T-cell (primary cell): Measurements from ENCODE around the gene IQGAP3. TPM values are rescaled to one million over a fixed set of nuclear protein-coding genes. Genes with fewer than 3 reads are reported as not detected.
"Not testable (repeated sequence)": the region's sequence is repeated elsewhere in the genome, so short reads cannot be mapped to it uniquely, and the experiment has no call there.

ENCODE experiments used
- ATAC-seq, 4 experiments: fragments of 200-7000 bp in 3 of 4; fragments of 150-1000 bp in 1 of 4; cut with Tn5 transposase; replicated peaks in 1 of 4; 1 replicate in 3 of 4; 2 replicates in 1 of 4; pipeline ENCODE4 v1.10.0; 2021; ENCODE audit warnings: moderate library complexity in 3 of 4, mild to moderate bottlenecking in 2 of 4, moderate number of reproducible peaks in 1 of 4
- CTCF ChIA-PET, 2 donors: fragments of 300-600 bp; sonication (Branson Sonifier 250); formaldehyde crosslinking; loops; one replicate each; lab custom pipeline; 2022; ENCODE audit warnings: antibody characterized with exemption in 2 of 2; lab: Charles Lee
- POLR2A ChIA-PET, 2 donors: fragments of 300-600 bp; sonication (Branson Sonifier 250); formaldehyde crosslinking; loops; one replicate each; lab custom pipeline; 2022; ENCODE audit warnings: antibody characterized with exemption in 2 of 2; lab: Charles Lee
- DNase-seq, 35 experiments: peaks; one replicate each; pipeline versions ENCODE4 v3.0.0 to v3.0.0-alpha.2; 2013 to 2023
- H3K27ac ChIP-seq: one replicate; pipeline ENCODE4 v1.5.1; 2013; ENCODE audit warnings: low read length
- H3K27me3 ChIP-seq, 2 experiments: replicated peaks in 1 of 2; 1 replicate in 1 of 2; 2 replicates in 1 of 2; pipeline versions ENCODE4 v1.6.1 to v1.7.0; 2013; ENCODE audit warnings: low read length in 1 of 2, mixed read lengths in 1 of 2; ENCODE audit not compliant: control insufficient read depth in 2 of 2, insufficient read depth in 2 of 2; ENCODE audit errors: extremely low read depth in 1 of 2
- H3K36me3 ChIP-seq, 2 donors: 1 replicate in 1 of 2; 2 replicates in 1 of 2; pipeline versions ENCODE4 v1.6.1 to v1.7.0; 2013; ENCODE audit warnings: low read length in 1 of 2; ENCODE audit not compliant: control insufficient read depth in 2 of 2, insufficient read depth in 1 of 2; ENCODE audit errors: extremely low read depth in 1 of 2
- H3K4me1 ChIP-seq, 2 experiments: 1 replicate in 1 of 2; 2 replicates in 1 of 2; pipeline versions ENCODE4 v1.6.1 to v1.7.0; 2013; ENCODE audit warnings: low read length in 2 of 2, mixed read lengths in 1 of 2; ENCODE audit not compliant: insufficient read depth in 2 of 2, control insufficient read depth in 1 of 2; ENCODE audit errors: extremely low read depth in 1 of 2
- H3K4me3 ChIP-seq, 2 donors: 1 replicate in 1 of 2; 2 replicates in 1 of 2; pipeline versions ENCODE4 v1.5.1 to v1.7.0; 2013; ENCODE audit warnings: mild to moderate bottlenecking in 2 of 2, low read length in 1 of 2, moderate library complexity in 1 of 2; ENCODE audit not compliant: control insufficient read depth in 1 of 2; ENCODE audit errors: extremely low read depth in 1 of 2
- H3K9me3 ChIP-seq: 2 replicates; pipeline ENCODE4 v1.7.0; 2013
- H3K27ac Mint-ChIP-seq, 2 donors: one replicate each; pipeline ENCODE4 v1.8.0; 2020 to 2021; ENCODE audit warnings: mild to moderate bottlenecking in 2 of 2, mixed read lengths in 2 of 2
- H3K27me3 Mint-ChIP-seq, 2 donors: one replicate each; pipeline ENCODE4 v1.8.0; 2021 to 2022; ENCODE audit warnings: mixed read lengths in 2 of 2
- H3K36me3 Mint-ChIP-seq: one replicate; pipeline ENCODE4 v1.8.0; 2021; ENCODE audit warnings: mixed read lengths
- H3K4me1 Mint-ChIP-seq, 3 donors: one replicate each; pipeline ENCODE4 v1.8.0; 2020 to 2022; ENCODE audit warnings: mixed read lengths in 3 of 3, mild to moderate bottlenecking in 1 of 3
- H3K4me3 Mint-ChIP-seq, 3 donors: one replicate each; pipeline ENCODE4 v1.8.0; 2020 to 2022; ENCODE audit warnings: mild to moderate bottlenecking in 3 of 3, mixed read lengths in 3 of 3, moderate library complexity in 3 of 3
- H3K9me3 Mint-ChIP-seq, 3 donors: one replicate each; pipeline ENCODE4 v1.8.0; 2020 to 2022; ENCODE audit warnings: mixed read lengths in 3 of 3
- WGBS: methylation state at CpG from one replicate; pipeline ENCODE4 v1.1.5; 2013; ENCODE audit warnings: missing lambda C conversion rate; ENCODE audit not compliant: insufficient coverage; 5-methylcytosine and 5-hydroxymethylcytosine counted together
- total RNA-seq, 35 experiments: library from RNA in 6 of 35; stranded (reverse) in 6 of 35; fragments of 120-200 nt in 1 of 35; gene quantifications; one replicate each; pipeline versions ENCODE4 v1.2.1 to v1.2.4 and lab custom pipeline; 2013 to 2026

The IQGAP3 gene
- total RNA-seq, 5 donors from 2014 or later (not counting 1 experiment from before 2014, with no cell fraction given): 0.13 to 0.19 (median 0.18) TPM; not detected in 1

- peaks cover 18 to 28% (median 27%) of the 10 kb centered on the region in 3 donors for H3K4me1 Mint-ChIP-seq
- H3K36me3 Mint-ChIP-seq, H3K27me3 ChIP-seq, H3K27ac ChIP-seq, H3K27me3 Mint-ChIP-seq, H3K9me3 Mint-ChIP-seq, POLR2A ChIA-PET, CTCF ChIA-PET, H3K4me3 Mint-ChIP-seq, H3K9me3 ChIP-seq, DNase-seq, H3K36me3 ChIP-seq, H3K27ac Mint-ChIP-seq, ATAC-seq, H3K4me3 ChIP-seq: not testable (repeated sequence)
- H3K4me1 ChIP-seq: peaks cover 18 to 31% of the 10 kb centered on the region in 2 experiments
- 98% methylated on average over 7 of the region's 8 CpGs for WGBS
These were observed 15.6 kb upstream of the IQGAP3 start for GRCh38 chr1:156587927-156588326.

DNA sequence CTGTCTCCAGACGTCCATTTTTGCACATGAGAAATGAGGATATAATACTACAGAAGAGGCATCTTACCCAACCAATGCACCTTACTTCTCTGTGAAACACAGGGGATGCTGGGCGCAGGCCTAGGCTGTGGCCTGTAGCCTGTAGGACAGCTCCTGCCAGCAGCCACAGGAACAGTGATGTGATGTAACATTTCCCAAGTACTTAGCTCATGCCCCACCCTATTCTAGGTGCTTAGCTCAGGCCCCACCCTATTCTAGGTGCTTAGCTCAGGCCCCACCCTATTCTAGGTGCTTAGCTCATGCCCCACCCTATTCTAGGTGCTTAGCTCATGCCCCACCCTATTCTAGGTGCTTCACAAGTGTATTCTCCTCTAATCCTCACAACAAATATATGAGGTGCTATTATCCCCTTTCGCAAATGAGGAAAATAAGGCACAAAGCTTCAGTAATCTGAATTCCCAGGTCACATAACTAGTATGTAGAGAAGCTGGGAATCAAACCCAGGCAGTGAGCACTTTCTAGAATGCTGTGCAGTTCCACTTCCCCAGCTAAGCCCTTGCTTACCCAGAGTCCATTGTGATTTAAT lies 14.6 kb upstream of the IQGAP3 start:
- H3K27me3 ChIP-seq: no peaks in the 10 kb centered on the region
- H3K9me3 Mint-ChIP-seq: no peaks in the 10 kb centered on the region
- H3K4me1 ChIP-seq: peaks cover 14 to 31% of the 10 kb centered on the region in 2 experiments
- H3K9me3 ChIP-seq: no peaks in the 10 kb centered on the region
- no peak overlapping the region for H3K4me3 ChIP-seq
- no peak for DNase-seq
- 100% methylated on average over 1 of the region's 3 CpGs for WGBS
- ChIA-PET CTCF (interaction anchor here (0.8 to 1.0 kb wide), 3 partner anchors 22 to 107 kb away, joined by 3 to 8 read pairs (median 4); no protein-coding TSS in a partner anchor), POLR2A (no interaction called here)
- H3K36me3 ChIP-seq: peaks cover 3 to 9% of the 10 kb centered on the region in 2 donors
- H3K4me3 Mint-ChIP-seq: no peak overlapping the region
- no peaks in the 10 kb centered on the region for H3K36me3 Mint-ChIP-seq
- no peak for ATAC-seq
- no peak overlapping the region for H3K27ac Mint-ChIP-seq
- H3K4me1 Mint-ChIP-seq: peaks cover 22 to 28% (median 27%) of the 10 kb centered on the region in 3 donors
- H3K27me3 Mint-ChIP-seq: no peaks in the 10 kb centered on the region
- H3K27ac ChIP-seq: no peak overlapping the region

- no peak overlapping the region for H3K4me3 Mint-ChIP-seq
- H3K27ac Mint-ChIP-seq: no peak overlapping the region
- no peaks in the 10 kb centered on the region for H3K9me3 Mint-ChIP-seq
- no peaks in the 10 kb centered on the region for H3K27me3 Mint-ChIP-seq
- ChIA-PET POLR2A (no interaction called here), CTCF (interaction anchor here (1.3 to 1.6 kb wide), 2 partner anchors 9 to 10 kb away, joined by 3 to 6 read pairs; no protein-coding TSS in a partner anchor)
- H3K36me3 Mint-ChIP-seq: no peaks in the 10 kb centered on the region
- no peak overlapping the region for H3K4me3 ChIP-seq
- no peaks in the 10 kb centered on the region for H3K9me3 ChIP-seq
- H3K4me1 ChIP-seq: peaks cover 14 to 33% of the 10 kb centered on the region in 2 experiments
- no peak overlapping the region for H3K27ac ChIP-seq
- no peak for DNase-seq
- peaks cover 28% of the 10 kb centered on the region in 3 donors for H3K4me1 Mint-ChIP-seq
- H3K36me3 ChIP-seq: peaks cover 3 to 9% of the 10 kb centered on the region in 2 donors
- no peaks in the 10 kb centered on the region for H3K27me3 ChIP-seq
- ATAC-seq: no peak
- 67% methylated on average over 4 of the region's 4 CpGs for WGBS
These were observed 14.0 kb upstream of the IQGAP3 start for GRCh38 chr1:156586323-156586722.

DNA sequence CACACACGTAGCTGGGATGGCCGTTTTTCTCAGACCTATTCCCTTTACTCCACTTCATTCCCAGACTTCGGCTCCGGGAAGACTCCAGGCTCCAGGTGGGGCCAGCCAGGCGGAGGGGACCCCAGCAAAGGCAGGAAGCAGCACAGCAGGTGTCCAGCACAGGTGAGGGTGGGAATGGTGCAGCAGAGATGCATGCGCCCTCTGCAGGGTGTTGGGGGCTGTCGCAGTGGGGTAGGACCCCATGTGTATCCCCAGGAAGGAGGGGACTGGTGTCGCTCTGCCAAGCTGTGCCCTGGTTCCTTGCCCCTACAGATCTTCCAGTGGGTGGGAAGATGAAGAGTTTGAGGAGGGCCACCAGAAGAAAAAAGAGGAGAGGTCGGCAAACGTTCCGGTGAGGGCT lies 12.4 kb upstream of the IQGAP3 start:
- H3K36me3 Mint-ChIP-seq: no peaks in the 10 kb centered on the region
- WGBS: 79% methylated on average over 4 of the region's 11 CpGs
- H3K27ac ChIP-seq: no peak overlapping the region
- H3K4me3 ChIP-seq: no peak overlapping the region
- H3K4me3 Mint-ChIP-seq: no peak overlapping the region
- H3K27me3 ChIP-seq: no peaks in the 10 kb centered on the region
- H3K36me3 ChIP-seq: peaks cover 3 to 9% of the 10 kb centered on the region in 2 donors
- peaks cover 9 to 33% of the 10 kb centered on the region in 2 experiments for H3K4me1 ChIP-seq
- no peaks in the 10 kb centered on the region for H3K9me3 Mint-ChIP-seq
- no peak overlapping the region for H3K27ac Mint-ChIP-seq
- ChIA-PET CTCF (interaction anchor here in 1 of 2 donors (0.6 kb wide), 1 partner anchor 199 kb away, joined by 9 read pairs; no protein-coding TSS in a partner anchor), POLR2A (no interaction called here)
- DNase-seq: no peak
- H3K4me1 Mint-ChIP-seq: peaks cover 23 to 35% (median 23%) of the 10 kb centered on the region in 3 donors
- ATAC-seq: no peak
- H3K27me3 Mint-ChIP-seq: no peaks in the 10 kb centered on the region
- no peaks in the 10 kb centered on the region for H3K9me3 ChIP-seq

DNA sequence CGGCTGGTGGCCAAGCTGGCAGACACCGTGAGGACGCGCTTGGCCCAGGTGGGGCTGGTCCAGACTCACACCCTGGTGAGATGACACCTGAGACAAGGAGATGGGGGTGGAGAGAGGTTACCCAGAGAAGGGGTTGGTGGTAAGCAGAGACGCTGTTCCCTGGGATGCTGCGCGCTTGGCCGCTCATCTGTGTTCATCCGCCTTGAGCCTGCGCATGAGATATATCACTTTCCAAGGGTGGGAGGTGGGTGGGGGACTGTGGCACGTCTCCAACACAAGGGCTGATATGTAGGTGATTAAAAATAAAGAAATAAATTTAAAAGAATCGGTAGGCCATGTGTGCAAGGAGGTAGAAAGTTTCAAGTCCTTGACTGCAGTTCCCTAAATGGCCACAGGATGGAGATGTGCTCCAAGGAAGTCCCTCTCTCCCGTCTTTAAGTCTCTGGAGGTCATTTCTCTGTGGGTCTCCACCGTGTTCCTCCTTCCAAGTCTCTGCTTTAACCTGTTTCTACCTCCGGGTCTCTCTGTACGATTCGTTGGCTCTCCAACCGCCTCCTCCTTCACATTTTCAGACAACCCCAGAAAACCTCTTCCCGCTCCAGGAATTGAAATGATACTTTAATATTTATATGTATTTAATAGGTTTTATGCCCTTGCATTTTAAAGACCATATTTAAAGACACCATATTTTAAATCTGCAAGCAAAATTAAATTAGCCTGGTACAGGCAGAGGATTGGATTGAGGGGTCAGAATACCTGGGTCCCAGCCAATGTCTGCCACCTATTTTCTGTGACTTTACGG lies 11.7 kb upstream of the IQGAP3 start:
- POLR2A ChIA-PET: no interaction called here
- H3K9me3 Mint-ChIP-seq: no peaks in the 10 kb centered on the region
- Histone ChIP-seq H3K4me1 (peaks cover 9 to 33% of the 10 kb centered on the region in 2 experiments), H3K9me3 (no peaks in the 10 kb centered on the region), H3K27ac (no peak overlapping the region), H3K27me3 (no peaks in the 10 kb centered on the region), H3K36me3 (peaks cover 3 to 9% of the 10 kb centered on the region in 2 donors), H3K4me3 (no peak overlapping the region)
- peak in 3 of 4 experiments; percentile 25 to 44 (median 41) for ATAC-seq
- CTCF ChIA-PET: no interaction called here
- DNase-seq: peak; percentile 12 to 90 (median 62)
- no peaks in the 10 kb centered on the region for H3K36me3 Mint-ChIP-seq
- H3K27ac Mint-ChIP-seq: peak overlapping the region; percentile 62 to 82
- 53% methylated on average over 9 of the region's 20 CpGs for WGBS
- peaks cover 23 to 35% (median 23%) of the 10 kb centered on the region in 3 donors for H3K4me1 Mint-ChIP-seq
- H3K4me3 Mint-ChIP-seq: peak overlapping the region in 2 of 3 donors; percentile 51 to 83
- no peaks in the 10 kb centered on the region for H3K27me3 Mint-ChIP-seq

GRCh38 chr1:156582388-156583017 lies 10.1 kb upstream of the IQGAP3 start:
- ChIA-PET POLR2A (no interaction called here), CTCF (interaction anchor here (0.6 to 1.2 kb wide), 4 partner anchors 24 to 197 kb away, joined by 4 to 5 read pairs (median 4); no protein-coding TSS in a partner anchor)
- Mint-ChIP-seq H3K4me3 (peak overlapping the region; percentile 81 to 84 (median 83)), H3K4me1 (peaks cover 23 to 35% (median 23%) of the 10 kb centered on the region in 3 donors), H3K27ac (peak overlapping the region; percentile 95 to 98), H3K9me3 (no peaks in the 10 kb centered on the region), H3K36me3 (no peaks in the 10 kb centered on the region), H3K27me3 (no peaks in the 10 kb centered on the region)
- ATAC-seq (peak; percentile 14 to 40 (median 30)), DNase-seq (peak in 6 of 35 experiments; percentile 8 to 43 (median 18))
- Histone ChIP-seq H3K4me3 (peak overlapping the region; percentile 47 to 72), H3K27ac (peak overlapping the region; percentile 78), H3K9me3 (no peaks in the 10 kb centered on the region), H3K27me3 (no peaks in the 10 kb centered on the region), H3K36me3 (peaks cover 3 to 9% of the 10 kb centered on the region in 2 donors), H3K4me1 (peaks cover 9 to 33% of the 10 kb centered on the region in 2 experiments)
- WGBS: 36% methylated on average over 5 of the region's 9 CpGs
